Vagina (tissue), 2 donors: ENCODE measurements around the gene GUCD1. TPM values are rescaled to one million over a fixed set of nuclear protein-coding genes. Genes with fewer than 3 reads are reported as not detected.
A peak's percentile ranks its signal among the peaks of the same experiment; 100 is the strongest.

Experiments used
- DNase-seq, 2 donors: peaks; one replicate each; pipeline ENCODE4 v3.0.0-alpha.2; 2017; ENCODE audit errors: extremely low spot score in 2 of 2
- H3K27ac ChIP-seq: fragments of 200-600 bp; sonication (generic); one replicate; pipeline ENCODE4 v1.5.1; 2019
- H3K27me3 ChIP-seq: fragments of 200-600 bp; sonication (generic); one replicate; pipeline ENCODE4 v1.5.1; 2019
- H3K36me3 ChIP-seq, 2 donors: fragments of 200-600 bp; sonication (generic); one replicate each; pipeline ENCODE4 v1.5.1; 2017 to 2019
- H3K4me1 ChIP-seq: fragments of 200-600 bp; sonication (generic); one replicate; pipeline ENCODE4 v1.5.1; 2019
- H3K4me3 ChIP-seq, 2 donors: fragments of 200-600 bp; sonication (generic); 1 replicate in 1 of 2; 2 replicates in 1 of 2; pipeline ENCODE4 v1.5.1; 2016 to 2019
- H3K9me3 ChIP-seq: fragments of 200-600 bp; sonication (generic); one replicate; pipeline ENCODE4 v1.5.1; 2019
- POLR2A ChIP-seq, 2 donors: fragments of 450-650 bp; IDR thresholded peaks; one replicate each; pipeline ENCODE4 v1.6.1; 2017; ENCODE audit warnings: antibody characterized with exemption in 2 of 2, mild to moderate bottlenecking in 2 of 2, moderate library complexity in 2 of 2
- POLR2AphosphoS5 ChIP-seq, 2 donors: sonication (generic); formaldehyde crosslinking; IDR thresholded peaks; one replicate each; pipeline ENCODE4 v1.9.0; 2017; ENCODE audit warnings: antibody characterized with exemption in 2 of 2, mild to moderate bottlenecking in 2 of 2, low read depth in 1 of 2; ENCODE audit not compliant: insufficient read depth in 1 of 2
- intact Hi-C: fragments of 100-400 bp; cut with DNase I; formaldehyde crosslinking; loops from one replicate; pipeline ENCODE4 v1.15.1; 2023
- total RNA-seq: library from RNA; depleted of rRNA; stranded (reverse); fragments of >200 nt; gene quantifications from one replicate; pipeline ENCODE4 v1.2.3, GENCODE V29; 2016
- TF ChIP-seq, protein P1 (sequence below), 3 experiments: fragments of 450-650 bp in 2 of 3; fragments of 200-600 bp in 1 of 3; sonication (generic) in 1 of 3; IDR thresholded peaks; one replicate each; pipeline ENCODE4 v1.5.1; 2017 to 2019; ENCODE audit warnings: antibody characterized with exemption in 3 of 3, mild to moderate bottlenecking in 2 of 3, moderate library complexity in 2 of 3

GUCD1 gene
- total RNA-seq, 1 donor from 2014 or later = 81.8 TPM

DNA sequence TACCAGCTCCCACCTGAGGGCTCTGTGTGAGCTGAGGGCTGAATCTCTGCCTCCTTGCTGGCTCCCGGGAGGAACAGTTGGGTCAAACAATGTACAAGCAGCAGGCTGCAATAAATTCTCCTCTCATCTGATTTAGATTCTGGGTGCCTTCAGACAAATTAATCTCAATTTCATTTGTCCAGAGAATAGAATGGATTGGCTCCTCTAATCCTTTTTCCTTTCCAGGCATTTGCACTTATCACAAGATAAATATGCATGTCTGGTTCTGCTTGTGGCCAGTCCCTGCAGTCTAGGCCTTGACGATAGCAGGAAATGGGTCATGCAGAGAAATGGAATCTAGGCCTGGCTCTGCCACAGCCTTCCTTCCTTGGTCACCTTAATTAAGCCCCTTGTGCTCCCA is 31.1 kb downstream of the GUCD1 start:
- Histone ChIP-seq H3K27ac (no peak overlapping the region), H3K4me3 (no peak overlapping the region), H3K36me3 (no peaks in the 10 kb centered on the region), H3K9me3 (no peaks in the 10 kb centered on the region), H3K4me1 (peaks cover 6% of the 10 kb centered on the region), H3K27me3 (no peaks in the 10 kb centered on the region)
- DNase-seq = no peak
- no peak for TF ChIP-seq POLR2A (IDR thresholded peaks at IDR 0.05)
- no peak for TF ChIP-seq POLR2AphosphoS5 (IDR thresholded peaks at IDR 0.05; ENCODE audit: insufficient read depth in 1 of 2, low read depth in 1 of 2)
- TF ChIP-seq, protein P1, sequence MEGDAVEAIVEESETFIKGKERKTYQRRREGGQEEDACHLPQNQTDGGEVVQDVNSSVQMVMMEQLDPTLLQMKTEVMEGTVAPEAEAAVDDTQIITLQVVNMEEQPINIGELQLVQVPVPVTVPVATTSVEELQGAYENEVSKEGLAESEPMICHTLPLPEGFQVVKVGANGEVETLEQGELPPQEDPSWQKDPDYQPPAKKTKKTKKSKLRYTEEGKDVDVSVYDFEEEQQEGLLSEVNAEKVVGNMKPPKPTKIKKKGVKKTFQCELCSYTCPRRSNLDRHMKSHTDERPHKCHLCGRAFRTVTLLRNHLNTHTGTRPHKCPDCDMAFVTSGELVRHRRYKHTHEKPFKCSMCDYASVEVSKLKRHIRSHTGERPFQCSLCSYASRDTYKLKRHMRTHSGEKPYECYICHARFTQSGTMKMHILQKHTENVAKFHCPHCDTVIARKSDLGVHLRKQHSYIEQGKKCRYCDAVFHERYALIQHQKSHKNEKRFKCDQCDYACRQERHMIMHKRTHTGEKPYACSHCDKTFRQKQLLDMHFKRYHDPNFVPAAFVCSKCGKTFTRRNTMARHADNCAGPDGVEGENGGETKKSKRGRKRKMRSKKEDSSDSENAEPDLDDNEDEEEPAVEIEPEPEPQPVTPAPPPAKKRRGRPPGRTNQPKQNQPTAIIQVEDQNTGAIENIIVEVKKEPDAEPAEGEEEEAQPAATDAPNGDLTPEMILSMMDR (IDR thresholded peaks at IDR 0.05) = no peak
- intact Hi-C loops = loop anchor here (10.0 kb wide), 1 partner anchor 199 kb away; no protein-coding TSS in a partner anchor

DNA sequence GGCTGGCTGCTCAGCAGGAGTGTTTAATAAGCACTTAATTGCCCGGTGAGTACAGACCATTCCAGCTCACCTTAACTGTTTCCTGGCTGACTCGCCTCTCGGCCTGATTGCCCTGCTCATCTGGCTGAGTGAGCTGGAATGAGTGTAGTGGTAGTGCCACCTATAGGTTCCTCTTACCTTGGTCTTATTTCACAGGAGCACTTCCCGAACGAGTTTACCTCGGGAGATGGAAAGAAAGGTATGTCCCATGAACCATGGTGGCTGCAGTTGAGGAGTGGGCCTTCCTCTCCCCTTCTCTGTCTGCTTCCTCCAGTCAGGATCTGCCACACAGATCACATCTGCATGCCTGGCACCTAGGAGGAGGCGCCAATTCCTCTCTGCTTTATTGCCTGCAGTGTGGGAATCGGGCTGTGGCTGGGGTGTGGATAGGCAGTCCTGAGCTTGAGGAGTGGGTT is 33.1 kb downstream of the GUCD1 start:
- no peak for DNase-seq
- Histone ChIP-seq H3K36me3 (no peaks in the 10 kb centered on the region), H3K9me3 (no peaks in the 10 kb centered on the region), H3K27ac (no peak overlapping the region), H3K4me3 (no peak overlapping the region), H3K4me1 (peaks cover 6% of the 10 kb centered on the region), H3K27me3 (no peaks in the 10 kb centered on the region)
- TF ChIP-seq POLR2AphosphoS5 (IDR thresholded peaks at IDR 0.05; ENCODE audit: insufficient read depth in 1 of 2, low read depth in 1 of 2) (peak in 1 of 2 donors; percentile 30), POLR2A (IDR thresholded peaks at IDR 0.05) (no peak)
- TF ChIP-seq, protein P1 (IDR thresholded peaks at IDR 0.05) = peak in 2 of 3 experiments; percentile 2 to 35
- intact Hi-C loops = loop anchor here (10.0 kb wide), 1 partner anchor 197 kb away; no protein-coding TSS in a partner anchor

DNA sequence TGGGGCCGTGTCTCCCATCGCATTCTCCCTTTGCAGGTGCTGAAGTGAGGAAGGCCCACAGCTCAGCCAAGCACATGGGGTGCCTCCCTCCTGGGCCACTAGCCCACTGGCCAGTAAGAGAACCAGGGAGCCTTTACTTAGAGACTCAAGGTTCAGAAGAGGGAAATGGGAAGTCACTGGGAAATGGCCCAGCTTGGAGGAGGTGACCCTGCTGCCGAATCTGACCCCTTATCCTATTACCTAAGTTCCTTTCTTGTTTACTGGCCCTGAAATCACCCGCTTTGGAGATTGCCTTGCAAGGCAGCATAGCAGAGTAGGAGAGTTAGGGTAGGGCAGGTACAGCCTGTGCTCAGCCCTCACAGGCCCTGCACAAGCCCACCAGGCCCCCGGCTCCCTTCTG is 35.4 kb downstream of the GUCD1 start:
- Histone ChIP-seq H3K27me3 (no peaks in the 10 kb centered on the region), H3K27ac (no peak overlapping the region), H3K36me3 (no peaks in the 10 kb centered on the region), H3K9me3 (no peaks in the 10 kb centered on the region), H3K4me3 (no peak overlapping the region), H3K4me1 (peaks cover 7% of the 10 kb centered on the region)
- TF ChIP-seq POLR2A (IDR thresholded peaks at IDR 0.05) (no peak), POLR2AphosphoS5 (IDR thresholded peaks at IDR 0.05; ENCODE audit: insufficient read depth in 1 of 2, low read depth in 1 of 2) (no peak)
- TF ChIP-seq, protein P1 (IDR thresholded peaks at IDR 0.05) = no peak
- intact Hi-C loops = no loop called here
- DNase-seq = no peak

DNA sequence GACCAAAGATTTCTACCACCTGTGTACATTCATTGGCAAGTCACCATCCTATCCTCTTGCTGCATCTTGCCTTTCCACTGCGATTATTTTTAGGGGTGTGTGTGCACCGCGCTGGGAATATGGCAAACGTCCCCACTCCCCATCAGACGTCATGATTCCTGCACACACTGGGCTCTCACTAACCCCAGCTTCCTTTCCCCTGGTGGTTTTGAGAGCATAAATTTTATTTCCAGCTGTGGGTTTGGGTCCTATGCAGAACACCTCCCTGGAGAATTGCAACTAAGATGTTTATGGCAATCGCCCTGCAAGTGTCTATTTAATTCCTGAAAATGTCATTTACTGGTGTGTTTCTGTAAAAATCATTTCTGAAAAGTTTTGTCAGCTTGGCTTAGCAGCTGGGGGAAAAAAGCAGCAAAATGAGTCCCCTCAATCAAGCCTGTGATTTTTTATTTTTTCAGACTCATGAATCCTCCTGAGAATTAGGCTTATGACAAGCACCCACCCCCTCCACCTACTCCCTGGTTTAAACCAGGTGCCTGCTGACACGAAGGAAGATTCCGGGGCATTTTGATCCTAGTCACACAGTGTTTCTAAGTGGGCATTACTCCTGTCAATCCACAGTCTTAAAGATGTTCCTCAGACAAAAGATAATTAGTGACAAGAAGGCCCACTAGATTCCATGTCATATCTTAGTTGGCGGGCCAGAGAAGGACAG is 36.0 kb downstream of the GUCD1 start:
- H3K4me3 ChIP-seq = no peak overlapping the region
- no peaks in the 10 kb centered on the region for H3K27me3 ChIP-seq
- intact Hi-C loops = no loop called here
- no peaks in the 10 kb centered on the region for H3K9me3 ChIP-seq
- DNase-seq = no peak
- no peaks in the 10 kb centered on the region for H3K36me3 ChIP-seq
- H3K27ac ChIP-seq = no peak overlapping the region
- TF ChIP-seq, protein P1 (IDR thresholded peaks at IDR 0.05) = no peak
- TF ChIP-seq POLR2A (IDR thresholded peaks at IDR 0.05) = no peak
- no peak for TF ChIP-seq POLR2AphosphoS5 (IDR thresholded peaks at IDR 0.05; ENCODE audit: insufficient read depth in 1 of 2, low read depth in 1 of 2)
- H3K4me1 ChIP-seq = peaks cover 7% of the 10 kb centered on the region

DNA sequence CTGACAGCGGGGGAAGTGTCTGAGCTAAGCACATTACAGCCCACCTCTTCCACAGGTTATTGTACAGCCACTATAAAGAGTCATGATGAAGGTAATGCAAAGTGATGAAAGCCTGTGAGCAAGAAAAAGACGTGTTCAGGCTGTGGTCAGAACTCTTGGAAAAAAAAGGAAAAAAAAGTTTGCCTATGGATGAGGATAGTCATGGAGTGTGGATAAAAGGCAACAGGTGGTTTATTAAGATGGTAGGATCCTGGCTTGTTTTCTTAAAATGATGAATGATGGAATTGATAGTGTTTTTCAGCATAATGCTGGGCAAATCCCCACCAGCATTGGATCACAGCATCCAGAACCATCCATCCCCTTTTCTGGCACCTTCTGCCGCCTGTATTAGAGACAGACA is 36.7 kb downstream of the GUCD1 start:
- H3K9me3 ChIP-seq = no peaks in the 10 kb centered on the region
- H3K27ac ChIP-seq = no peak overlapping the region
- H3K36me3 ChIP-seq = no peaks in the 10 kb centered on the region
- no peaks in the 10 kb centered on the region for H3K27me3 ChIP-seq
- DNase-seq = no peak
- TF ChIP-seq, protein P1 (IDR thresholded peaks at IDR 0.05) = no peak
- no peak for TF ChIP-seq POLR2AphosphoS5 (IDR thresholded peaks at IDR 0.05; ENCODE audit: insufficient read depth in 1 of 2, low read depth in 1 of 2)
- TF ChIP-seq POLR2A (IDR thresholded peaks at IDR 0.05) = no peak
- H3K4me3 ChIP-seq = no peak overlapping the region
- peaks cover 7% of the 10 kb centered on the region for H3K4me1 ChIP-seq
- intact Hi-C loops = no loop called here
